Transverse colon (tissue), 4 donors: ENCODE measurements around the gene APOBEC2. TPM values are rescaled to one million over a fixed set of nuclear protein-coding genes. Genes with fewer than 3 reads are reported as not detected.
A peak's percentile ranks its signal among the peaks of the same experiment; 100 is the strongest.

ENCODE experiments used
- DNase-seq: peaks from one replicate; pipeline ENCODE4 v3.0.0-alpha.2; 2019
- H3K27ac ChIP-seq, 4 donors: fragments of 200-600 bp; sonication (generic); 2 replicates each; pipeline ENCODE4 v1.5.1; 2016 to 2018; ENCODE audit warnings: inconsistent platforms in 4 of 4
- H3K27me3 ChIP-seq: fragments of 200-600 bp; sonication (generic); 2 replicates; pipeline ENCODE4 v1.5.1; 2017; ENCODE audit warnings: inconsistent platforms
- H3K36me3 ChIP-seq, 4 donors: fragments of 200-600 bp; sonication (generic); 2 replicates each; pipeline ENCODE4 v1.5.1; 2017 to 2019; ENCODE audit warnings: inconsistent platforms in 4 of 4
- H3K4me1 ChIP-seq, 4 donors: fragments of 200-600 bp; sonication (generic); 2 replicates each; pipeline ENCODE4 v1.5.1; 2017 to 2020; ENCODE audit warnings: inconsistent platforms in 4 of 4
- H3K4me3 ChIP-seq, 4 donors: fragments of 200-600 bp; sonication (generic); 1 replicate in 1 of 4; 2 replicates in 3 of 4; pipeline versions ENCODE4 v1.5.1 to v1.6.1; 2017 to 2019; ENCODE audit warnings: inconsistent platforms in 4 of 4
- H3K9me3 ChIP-seq, 2 donors: fragments of 200-600 bp; sonication (generic); 2 replicates each; pipeline ENCODE4 v1.5.1; 2017 to 2019; ENCODE audit warnings: inconsistent platforms in 2 of 2
- CTCF ChIP-seq, 5 experiments: fragments of 200-600 bp in 3 of 5; fragments of 450-650 bp in 2 of 5; sonication (generic) in 3 of 5; IDR thresholded peaks; 1 replicate in 2 of 5; 2 replicates in 3 of 5; pipeline ENCODE4 v1.5.1; 2016 to 2017; ENCODE audit warnings: antibody characterized with exemption in 5 of 5, inconsistent platforms in 3 of 5, mild to moderate bottlenecking in 2 of 5, moderate library complexity in 1 of 5
- EP300 ChIP-seq: sonication (generic); formaldehyde crosslinking; IDR thresholded peaks from one replicate; pipeline ENCODE4 v1.6.1; 2017; ENCODE audit warnings: antibody characterized with exemption, low read depth
- POLR2A ChIP-seq: fragments of 450-650 bp; IDR thresholded peaks from one replicate; pipeline ENCODE4 v1.6.1; 2016; ENCODE audit warnings: antibody characterized with exemption, mild to moderate bottlenecking, moderate library complexity
- POLR2AphosphoS5 ChIP-seq, 3 donors: sonication (generic); formaldehyde crosslinking; IDR thresholded peaks; one replicate each; pipeline ENCODE4 v1.6.1; 2016; ENCODE audit warnings: antibody characterized with exemption in 3 of 3
- WGBS, 2 donors: methylation state at CpG; one replicate each; pipeline ENCODE4 v1.1.5; 2018; ENCODE audit warnings: low coverage in 1 of 2; 5-methylcytosine and 5-hydroxymethylcytosine counted together
- in situ Hi-C, 4 donors: fragments of 200-750 bp; cut with MboI; loops; one replicate each; pipeline versions ENCODE4 v1.15.0 to v1.15.1; 2017; ENCODE audit warnings: low sequenced_read_pairs in 3 of 4, low pct_ligation_motif_present in 1 of 4, low pct_unique_long_range_greater_than_20kb in 1 of 4
- intact Hi-C: fragments of 100-400 bp; cut with DNase I; formaldehyde crosslinking; loops from one replicate; pipeline ENCODE4 v1.15.1; 2023; ENCODE audit warnings: low total_unique reads
- total RNA-seq, 4 donors: library from RNA; depleted of rRNA; stranded (reverse); fragments of >200 nt; gene quantifications; one replicate each; pipeline ENCODE4 v1.1.0, GENCODE V29; 2016

APOBEC2 gene
- total RNA-seq, 4 donors from 2014 or later: not detected

DNA sequence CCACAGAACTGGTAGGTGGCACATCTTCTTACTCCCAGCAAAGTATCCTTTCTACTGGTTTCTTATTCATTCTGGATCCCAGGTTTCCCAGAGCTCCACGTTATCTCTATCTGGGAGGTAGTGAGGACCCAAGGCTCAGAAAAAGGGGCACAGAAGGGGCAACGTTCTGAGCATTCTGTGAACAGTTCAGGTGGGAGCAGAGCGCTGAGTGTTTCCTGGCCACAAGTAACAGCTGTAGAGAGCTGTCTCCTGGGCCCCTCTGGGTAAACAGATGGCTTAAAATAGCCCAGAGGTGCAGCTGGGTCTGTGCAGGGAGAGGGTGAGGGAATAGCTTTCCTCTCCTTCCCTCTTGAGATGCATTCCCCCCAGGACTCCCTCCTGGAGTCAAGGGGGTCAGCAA, 2.1 kb downstream of the APOBEC2 start:
- peak overlapping the region in 3 of 4 donors; percentile 22 to 24 (median 23) for H3K27ac ChIP-seq
- intact Hi-C loops: no loop called here
- no peak for TF ChIP-seq EP300
- no peak for TF ChIP-seq CTCF (IDR thresholded peaks at IDR 0.05)
- no peak for TF ChIP-seq POLR2AphosphoS5 (IDR thresholded peaks at IDR 0.05)
- no peak for TF ChIP-seq POLR2A
- no peak for DNase-seq
- no peaks in the 10 kb centered on the region for H3K27me3 ChIP-seq
- in situ Hi-C loops: no loop called here
- no peak overlapping the region for H3K4me3 ChIP-seq
- peaks cover 0 to 8% (median 5%) of the 10 kb centered on the region in 4 donors for H3K4me1 ChIP-seq
- H3K9me3 ChIP-seq: no peaks in the 10 kb centered on the region
- no peaks in the 10 kb centered on the region for H3K36me3 ChIP-seq
- WGBS, 2 donors: 54 to 80% methylated on average over 1 to 3 of the region's 3 CpGs

DNA sequence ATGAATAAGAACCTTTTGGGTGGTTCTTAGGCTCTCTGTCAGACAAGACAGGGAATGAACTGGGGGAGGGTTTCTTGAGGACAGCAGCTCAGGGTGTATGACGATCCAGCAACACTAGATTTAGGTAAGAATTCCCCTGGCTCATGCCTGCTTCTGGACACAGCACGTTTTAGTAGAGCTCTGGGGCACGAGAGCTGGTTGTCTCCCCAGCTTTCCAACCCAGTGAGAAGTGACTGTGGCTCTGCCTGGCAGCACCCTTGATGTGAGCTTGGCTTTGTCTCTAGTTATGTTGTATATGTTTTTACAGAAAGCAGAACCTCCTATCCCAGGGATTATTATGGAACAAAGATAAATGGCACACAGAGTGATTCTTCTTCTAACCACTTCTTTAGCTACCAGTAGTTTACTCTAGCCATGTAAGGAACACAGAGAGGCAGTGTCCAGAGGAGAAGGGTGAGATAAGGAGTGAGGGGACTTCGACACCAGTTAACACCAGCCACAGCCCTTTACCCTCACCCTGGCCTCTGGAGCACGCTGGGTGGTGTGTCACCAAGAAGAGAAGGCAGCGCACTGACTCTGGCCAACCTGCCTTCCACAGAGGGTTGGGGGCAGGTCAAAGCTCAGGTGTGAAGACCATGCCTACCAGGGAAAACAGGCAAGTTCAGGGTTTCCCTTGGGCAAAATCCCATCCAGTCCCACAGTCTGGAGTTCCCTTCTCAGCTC, 3.9 kb downstream of the APOBEC2 start:
- in situ Hi-C loops (no loop called here), intact Hi-C loops (no loop called here)
- Histone ChIP-seq H3K27ac (peak overlapping the region in 3 of 4 donors; percentile 17 to 41 (median 24)), H3K36me3 (no peaks in the 10 kb centered on the region), H3K27me3 (no peaks in the 10 kb centered on the region), H3K4me1 (peaks cover 0 to 8% (median 5%) of the 10 kb centered on the region in 4 donors), H3K4me3 (no peak overlapping the region), H3K9me3 (no peaks in the 10 kb centered on the region)
- TF ChIP-seq POLR2A: no peak
- no peak for TF ChIP-seq POLR2AphosphoS5 (IDR thresholded peaks at IDR 0.05)
- no peak for TF ChIP-seq EP300
- no peak for TF ChIP-seq CTCF (IDR thresholded peaks at IDR 0.05)
- DNase-seq: no peak
- WGBS, 2 donors: 87% methylated on average over 6 of the region's 6 CpGs; no CpG with 5 or more reads in 1 of the 2 donors

DNA sequence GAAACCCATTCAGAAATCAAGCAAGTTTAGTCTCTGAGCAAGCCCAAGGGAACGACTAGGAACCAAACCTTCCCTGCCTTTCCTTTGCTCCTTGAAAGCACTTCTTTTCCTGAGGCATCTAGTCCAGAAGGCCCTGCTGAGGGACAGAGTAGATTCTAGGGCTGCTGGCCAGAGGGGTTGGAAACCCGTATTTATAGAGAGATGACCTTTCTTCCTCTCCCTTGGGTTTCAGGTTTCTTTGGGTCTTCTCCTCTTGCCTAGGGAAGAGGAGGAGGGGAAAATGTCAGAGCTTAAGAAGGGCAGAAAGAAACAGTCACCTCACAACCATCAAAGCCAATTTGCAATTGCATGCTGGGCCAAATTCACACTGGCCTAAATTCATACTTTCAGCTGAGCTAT, 5.8 kb downstream of the APOBEC2 start:
- no peak for DNase-seq
- intact Hi-C loops: no loop called here
- H3K9me3 ChIP-seq: no peaks in the 10 kb centered on the region
- 83 to 89% methylated on average over 2 of the region's 2 CpGs for WGBS, 2 donors
- in situ Hi-C loops: no loop called here
- TF ChIP-seq CTCF (IDR thresholded peaks at IDR 0.05) (no peak), POLR2AphosphoS5 (IDR thresholded peaks at IDR 0.05) (no peak), POLR2A (no peak), EP300 (no peak)
- H3K4me3 ChIP-seq: no peak overlapping the region
- H3K27ac ChIP-seq: no peak overlapping the region
- H3K4me1 ChIP-seq: peaks cover 0 to 13% (median 7%) of the 10 kb centered on the region in 4 donors
- H3K27me3 ChIP-seq: no peaks in the 10 kb centered on the region
- peaks cover 0 to 4% (median 0%) of the 10 kb centered on the region in 4 donors for H3K36me3 ChIP-seq

- Histone ChIP-seq H3K4me3 (no peak overlapping the region), H3K9me3 (no peaks in the 10 kb centered on the region), H3K27me3 (no peaks in the 10 kb centered on the region), H3K4me1 (peaks cover 0 to 20% (median 14%) of the 10 kb centered on the region in 4 donors), H3K36me3 (peaks cover 0 to 4% (median 0%) of the 10 kb centered on the region in 4 donors), H3K27ac (no peak overlapping the region)
- TF ChIP-seq CTCF (IDR thresholded peaks at IDR 0.05) (no peak), EP300 (no peak), POLR2AphosphoS5 (IDR thresholded peaks at IDR 0.05) (no peak), POLR2A (no peak)
- WGBS, 2 donors: 73 to 83% methylated on average over 1 of the region's 1 CpG
- intact Hi-C loops: no loop called here
- in situ Hi-C loops: no loop called here
- no peak for DNase-seq
These were observed 6.6 kb downstream of the APOBEC2 start for GRCh38 chr6:41059556-41059955.
